Measurements from ENCODE around the gene RNF168. TPM values are rescaled to one million over a fixed set of nuclear protein-coding genes. Genes with fewer than 3 reads are reported as not detected.

Gene RNF168
- total and polyA plus RNA-seq, 2 donors (not counting 1 experiment from before 2014, with no cell fraction given): 3.4 to 42.7 TPM

- Mint-ChIP-seq H3K9me3 (ENCODE audit: insufficient read depth) (no peaks in the 10 kb centered on the region), H3K4me1 (peaks cover 17% of the 10 kb centered on the region), H3K4me3 (no peak overlapping the region), H3K27ac (no peak overlapping the region), H3K27me3 (no peaks in the 10 kb centered on the region)
- H4K20me1 ChIP-seq (ENCODE audit: control insufficient read depth, insufficient read depth, low read length, poor library complexity, severe bottlenecking): no peaks in the 10 kb centered on the region
- POLR2A ChIA-PET: interaction anchor here (0.6 kb wide), 1 partner anchor 64 kb away, joined by 3 read pairs; no protein-coding TSS in a partner anchor
- ATAC-seq (ENCODE audit: low read depth): no peak
- no peaks in the 10 kb centered on the region for H3K36me3 ChIP-seq (replicated peaks in 1 of 2; ENCODE audit: control extremely low read depth in 1 of 2, control insufficient read depth in 1 of 2, extremely low read depth in 1 of 2, insufficient read depth in 2 of 2, low read length in 1 of 2)
- H3K9ac ChIP-seq (ENCODE audit: low read length): no peak overlapping the region
- no CpG with 5 or more reads among the region's 2 CpGs for WGBS (ENCODE audit: insufficient coverage)
- no peak overlapping the region for H2AFZ ChIP-seq (ENCODE audit: insufficient read depth, low read depth, low read length, poor library complexity, severe bottlenecking)
- no peak overlapping the region for H3K27ac ChIP-seq (ENCODE audit: low read length in 2 of 2)
- H3K4me1 ChIP-seq (ENCODE audit: control insufficient read depth in 2 of 2, insufficient read depth in 2 of 2, low read length in 2 of 2): no peaks in the 10 kb centered on the region
- H3K79me2 ChIP-seq (ENCODE audit: control insufficient read depth, insufficient read depth, low read length): no peaks in the 10 kb centered on the region
- intact Hi-C loops (cut with micrococcal nuclease): no loop called here
- TF ChIP-seq EZH2 (IDR thresholded peaks at IDR 0.05; ENCODE audit: borderline replicate concordance, insufficient read depth, low read depth, low read length, poor library complexity, severe bottlenecking) (no peak), CTCF (IDR thresholded peaks at IDR 0.05) (no peak)
- DNase-seq: no peak
- H3K27me3 ChIP-seq (replicated peaks in 1 of 4; ENCODE audit: control extremely low read depth in 1 of 4, control insufficient read depth in 3 of 4, insufficient read depth in 4 of 4, low read length in 3 of 4): no peaks in the 10 kb centered on the region
- CTCF ChIA-PET: no interaction called here
- H3K4me3 ChIP-seq (ENCODE audit: control extremely low read depth in 1 of 5, extremely low read depth in 1 of 5, insufficient read depth in 1 of 5, low read depth in 2 of 5, low read length in 4 of 5): no peak overlapping the region
- no peaks in the 10 kb centered on the region for H3K9me3 ChIP-seq (ENCODE audit: control extremely low read depth in 1 of 3, control insufficient read depth in 2 of 3, insufficient read depth in 1 of 3, low read length in 2 of 3)
- no peak overlapping the region for H3K4me2 ChIP-seq (replicated peaks; ENCODE audit: low read depth, low read length, poor library complexity, severe bottlenecking)
Observed at GRCh38 chr3:196444500-196444894, 59.1 kb downstream of the RNF168 start.

- no peak overlapping the region for H3K4me3 ChIP-seq (ENCODE audit: control extremely low read depth in 1 of 5, extremely low read depth in 1 of 5, insufficient read depth in 1 of 5, low read depth in 2 of 5, low read length in 4 of 5)
- DNase-seq (no peak), ATAC-seq (ENCODE audit: low read depth) (no peak)
- Mint-ChIP-seq H3K4me1 (peaks cover 19% of the 10 kb centered on the region), H3K9me3 (ENCODE audit: insufficient read depth) (no peaks in the 10 kb centered on the region), H3K27ac (no peak overlapping the region), H3K4me3 (no peak overlapping the region), H3K27me3 (no peaks in the 10 kb centered on the region)
- H4K20me1 ChIP-seq (ENCODE audit: control insufficient read depth, insufficient read depth, low read length, poor library complexity, severe bottlenecking): no peaks in the 10 kb centered on the region
- no peak overlapping the region for H3K9ac ChIP-seq (ENCODE audit: low read length)
- H3K9me3 ChIP-seq (ENCODE audit: control extremely low read depth in 1 of 3, control insufficient read depth in 2 of 3, insufficient read depth in 1 of 3, low read length in 2 of 3): no peaks in the 10 kb centered on the region
- H3K4me1 ChIP-seq (ENCODE audit: control insufficient read depth in 2 of 2, insufficient read depth in 2 of 2, low read length in 2 of 2): no peaks in the 10 kb centered on the region
- TF ChIP-seq EZH2 (IDR thresholded peaks at IDR 0.05; ENCODE audit: borderline replicate concordance, insufficient read depth, low read depth, low read length, poor library complexity, severe bottlenecking): no peak
- no peak for TF ChIP-seq CTCF (IDR thresholded peaks at IDR 0.05)
- intact Hi-C loops (cut with micrococcal nuclease): no loop called here
- no peak overlapping the region for H3K4me2 ChIP-seq (replicated peaks; ENCODE audit: low read depth, low read length, poor library complexity, severe bottlenecking)
- no peak overlapping the region for H3K27ac ChIP-seq (ENCODE audit: low read length in 2 of 2)
- H3K79me2 ChIP-seq (ENCODE audit: control insufficient read depth, insufficient read depth, low read length): no peaks in the 10 kb centered on the region
- CTCF ChIA-PET: no interaction called here
- H3K36me3 ChIP-seq (replicated peaks in 1 of 2; ENCODE audit: control extremely low read depth in 1 of 2, control insufficient read depth in 1 of 2, extremely low read depth in 1 of 2, insufficient read depth in 2 of 2, low read length in 1 of 2): no peaks in the 10 kb centered on the region
- no peak overlapping the region for H2AFZ ChIP-seq (ENCODE audit: insufficient read depth, low read depth, low read length, poor library complexity, severe bottlenecking)
- 68% methylated on average over 3 of the region's 3 CpGs for WGBS (ENCODE audit: insufficient coverage)
- POLR2A ChIA-PET: interaction anchor here (1.0 kb wide), 1 partner anchor 17 kb away, joined by 8 read pairs; no protein-coding TSS in a partner anchor
- H3K27me3 ChIP-seq (replicated peaks in 1 of 4; ENCODE audit: control extremely low read depth in 1 of 4, control insufficient read depth in 3 of 4, insufficient read depth in 4 of 4, low read length in 3 of 4): no peaks in the 10 kb centered on the region
Observed at GRCh38 chr3:196440696-196441095, 62.9 kb downstream of the RNF168 start.

All from B cell (primary cell).